Measurements from ENCODE around the gene FGF5.

Gene FGF5

DNA sequence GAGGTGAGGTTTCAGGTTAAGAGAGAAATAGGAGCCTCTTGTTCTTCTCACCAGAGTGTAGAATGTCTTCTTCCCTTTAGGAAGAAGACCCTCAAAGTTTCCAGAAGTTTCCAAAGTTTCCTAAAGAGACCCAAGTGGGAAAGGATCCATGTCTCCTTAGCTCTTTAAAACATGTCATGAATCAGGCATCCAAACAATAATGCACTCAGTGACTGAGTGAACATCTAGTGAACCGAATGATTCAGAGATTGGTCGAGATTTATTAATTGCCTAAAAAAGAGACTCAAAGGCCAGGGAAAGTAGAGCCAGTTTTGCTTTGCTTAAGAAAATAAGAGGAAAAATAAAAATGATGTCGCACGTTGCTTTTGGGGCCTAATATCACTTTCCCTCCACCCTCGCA is 29.4 kb downstream of the FGF5 start:
- TF ChIP-seq, protein P1, sequence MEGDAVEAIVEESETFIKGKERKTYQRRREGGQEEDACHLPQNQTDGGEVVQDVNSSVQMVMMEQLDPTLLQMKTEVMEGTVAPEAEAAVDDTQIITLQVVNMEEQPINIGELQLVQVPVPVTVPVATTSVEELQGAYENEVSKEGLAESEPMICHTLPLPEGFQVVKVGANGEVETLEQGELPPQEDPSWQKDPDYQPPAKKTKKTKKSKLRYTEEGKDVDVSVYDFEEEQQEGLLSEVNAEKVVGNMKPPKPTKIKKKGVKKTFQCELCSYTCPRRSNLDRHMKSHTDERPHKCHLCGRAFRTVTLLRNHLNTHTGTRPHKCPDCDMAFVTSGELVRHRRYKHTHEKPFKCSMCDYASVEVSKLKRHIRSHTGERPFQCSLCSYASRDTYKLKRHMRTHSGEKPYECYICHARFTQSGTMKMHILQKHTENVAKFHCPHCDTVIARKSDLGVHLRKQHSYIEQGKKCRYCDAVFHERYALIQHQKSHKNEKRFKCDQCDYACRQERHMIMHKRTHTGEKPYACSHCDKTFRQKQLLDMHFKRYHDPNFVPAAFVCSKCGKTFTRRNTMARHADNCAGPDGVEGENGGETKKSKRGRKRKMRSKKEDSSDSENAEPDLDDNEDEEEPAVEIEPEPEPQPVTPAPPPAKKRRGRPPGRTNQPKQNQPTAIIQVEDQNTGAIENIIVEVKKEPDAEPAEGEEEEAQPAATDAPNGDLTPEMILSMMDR (conservative IDR thresholded peaks at IDR 0.05; ENCODE audit: control insufficient read depth, insufficient read depth, low read depth, low read length), result no peak
- H3K4me3 ChIP-seq (ENCODE audit: control insufficient read depth, low read depth, low read length), result no peak overlapping the region

DNA sequence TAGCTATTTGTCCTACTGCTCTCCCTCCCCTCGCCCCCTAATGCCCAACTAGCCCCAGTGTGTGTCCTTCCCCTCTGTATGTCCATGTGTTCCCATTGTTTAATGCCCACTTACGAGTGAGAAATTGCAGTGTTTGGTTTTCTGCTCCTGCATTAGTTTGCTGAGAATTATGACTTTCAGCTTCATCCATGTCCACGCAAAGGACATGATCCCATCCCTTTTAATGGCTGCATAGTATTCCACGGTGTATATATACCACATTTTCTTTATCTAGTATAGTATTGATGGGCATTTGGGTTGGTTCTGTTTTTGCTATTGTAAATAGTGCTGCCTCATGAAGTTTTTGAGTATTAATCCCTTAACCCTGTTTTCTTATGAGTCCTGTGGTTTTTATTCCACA is 35.4 kb downstream of the FGF5 start:
- no peak for DNase-seq (ENCODE audit: low read depth)
- H3K4me3 ChIP-seq (ENCODE audit: control insufficient read depth, low read depth, low read length), result no peak overlapping the region
- TF ChIP-seq, protein P1 (conservative IDR thresholded peaks at IDR 0.05; ENCODE audit: control insufficient read depth, insufficient read depth, low read depth, low read length), result no peak

More for the DNA sequence above, 29.4 kb downstream of the FGF5 start:
- DNase-seq (ENCODE audit: low read depth), result peak; percentile 53

DNA sequence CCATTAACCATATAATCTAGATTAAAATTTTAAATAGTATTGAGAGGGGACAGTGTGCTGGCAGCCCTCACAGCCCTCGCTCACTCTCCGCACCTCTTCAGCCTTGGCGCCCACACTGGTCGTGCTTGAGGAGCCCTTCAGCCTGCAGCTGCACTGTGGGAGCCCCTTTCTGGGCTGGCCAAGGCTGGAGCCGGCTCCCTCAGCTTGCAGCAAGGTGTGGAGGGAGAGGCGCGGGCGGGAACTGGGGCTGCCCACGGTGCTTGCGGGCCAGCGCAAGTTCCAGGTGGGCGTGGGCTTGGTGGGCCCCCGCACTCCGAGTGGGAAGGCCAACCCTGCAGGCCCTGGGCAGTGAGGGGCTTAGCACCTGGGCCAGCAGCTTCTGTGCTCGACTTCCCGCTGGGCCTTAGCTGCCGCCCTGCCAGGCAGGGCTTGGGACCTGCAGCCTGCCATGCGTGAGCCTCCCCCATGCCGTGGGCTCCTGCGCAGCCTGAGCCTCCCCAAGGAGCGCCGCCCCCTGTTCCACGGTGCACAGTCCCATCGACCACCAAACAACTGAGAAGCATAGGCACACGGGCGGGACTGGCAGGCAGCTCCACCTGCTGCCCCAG is 36.3 kb downstream of the FGF5 start:
- no peak overlapping the region for H3K4me3 ChIP-seq (ENCODE audit: control insufficient read depth, low read depth, low read length)
- no peak for DNase-seq (ENCODE audit: low read depth)
- TF ChIP-seq, protein P1 (conservative IDR thresholded peaks at IDR 0.05; ENCODE audit: control insufficient read depth, insufficient read depth, low read depth, low read length), result no peak

DNA sequence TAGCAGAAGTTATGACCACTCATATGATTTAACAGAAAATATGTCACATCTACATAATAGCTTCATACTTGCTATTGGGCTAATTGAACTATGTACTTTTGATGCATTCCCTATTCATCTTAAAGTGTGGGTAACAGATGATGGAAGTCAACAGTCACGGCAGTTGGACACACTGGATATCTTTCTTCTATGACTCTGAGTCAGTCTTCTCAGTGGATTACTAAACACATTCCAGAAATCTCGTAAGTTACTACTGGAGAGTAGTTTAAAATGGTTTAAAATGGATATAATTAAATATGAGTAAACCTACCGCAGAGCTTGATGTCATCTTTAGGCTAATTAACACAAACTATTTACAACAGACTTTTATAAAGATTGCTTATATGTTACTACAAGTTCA is 39.0 kb downstream of the FGF5 start:
- peak; percentile 79 for DNase-seq (ENCODE audit: low read depth)
- TF ChIP-seq, protein P1 (conservative IDR thresholded peaks at IDR 0.05; ENCODE audit: control insufficient read depth, insufficient read depth, low read depth, low read length), result no peak
- H3K4me3 ChIP-seq (ENCODE audit: control insufficient read depth, low read depth, low read length), result no peak overlapping the region

DNA sequence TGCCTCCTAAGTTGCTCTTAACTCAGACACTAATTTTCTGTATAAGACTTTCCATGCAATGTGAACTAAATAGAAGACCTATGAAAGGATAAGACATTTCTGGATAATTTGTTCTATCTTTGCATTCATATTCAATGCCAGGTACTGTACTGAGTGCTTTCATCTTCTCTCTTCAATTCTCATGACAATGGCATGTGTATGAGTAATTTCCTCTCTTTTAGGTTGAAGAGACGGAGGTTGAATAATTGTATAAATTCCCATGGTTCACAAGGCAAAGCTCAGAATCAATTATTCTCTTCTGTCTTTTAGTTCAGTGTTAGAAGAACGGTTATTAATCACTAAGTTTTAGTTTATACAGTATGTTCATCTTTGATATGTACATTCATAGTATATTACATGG is 39.8 kb downstream of the FGF5 start:
- H3K4me3 ChIP-seq (ENCODE audit: control insufficient read depth, low read depth, low read length), result no peak overlapping the region
- peak; percentile 52 for DNase-seq (ENCODE audit: low read depth)
- TF ChIP-seq, protein P1 (conservative IDR thresholded peaks at IDR 0.05; ENCODE audit: control insufficient read depth, insufficient read depth, low read depth, low read length), result no peak

DNA sequence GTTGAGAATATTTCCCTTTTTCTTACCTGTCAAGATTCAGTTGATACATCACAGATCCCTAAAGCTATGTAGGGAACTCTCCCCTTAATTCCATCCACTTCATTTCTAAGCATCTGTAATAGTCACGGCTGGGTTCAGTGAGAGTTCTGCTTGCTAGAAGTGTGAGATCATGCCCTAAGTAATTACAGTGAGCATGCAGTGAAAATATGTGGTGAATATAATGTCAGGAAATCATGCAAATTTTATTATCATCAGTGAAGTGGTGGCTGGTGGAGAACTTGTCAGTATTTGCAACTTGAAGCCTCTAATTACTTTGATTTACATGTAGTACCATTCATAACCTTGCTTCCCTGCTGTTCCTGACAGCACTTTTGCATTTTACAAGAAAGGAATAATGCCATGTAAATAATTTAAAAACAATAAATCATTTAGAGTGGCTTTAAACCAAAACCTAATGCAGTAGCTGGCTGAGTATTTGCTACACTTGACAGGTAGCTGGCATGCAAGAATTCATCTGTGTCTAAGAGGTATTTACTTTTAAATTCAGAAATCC is 40.8 kb downstream of the FGF5 start:
- DNase-seq (ENCODE audit: low read depth), result no peak
- TF ChIP-seq, protein P1 (conservative IDR thresholded peaks at IDR 0.05; ENCODE audit: control insufficient read depth, insufficient read depth, low read depth, low read length), result no peak
- no peak overlapping the region for H3K4me3 ChIP-seq (ENCODE audit: control insufficient read depth, low read depth, low read length)

Measured in fibroblast of mammary gland (primary cell).